Fibroblast of mammary gland (primary cell): ENCODE data around the gene PMP22.

Experiments used
- DNase-seq: peaks from one replicate; pipeline ENCODE4 v3.0.0-alpha.2; 2010; ENCODE audit warnings: low read depth
- H3K4me3 ChIP-seq: 2 replicates; pipeline ENCODE4 v1.5.1; 2011; ENCODE audit warnings: low read depth, mild to moderate bottlenecking, low read length, moderate library complexity; ENCODE audit not compliant: control insufficient read depth
- CTCF ChIP-seq: conservative IDR thresholded peaks from 2 replicates; pipeline ENCODE4 v1.5.1; 2011; ENCODE audit warnings: low read depth, low read length, inconsistent platforms; ENCODE audit not compliant: control insufficient read depth, insufficient read depth

PMP22 gene

GRCh38 chr17:15237106-15237425 is 28.1 kb downstream of the PMP22 start:
- no peak for DNase-seq
- TF ChIP-seq CTCF = no peak
- no peak overlapping the region for H3K4me3 ChIP-seq

- DNase-seq = peak; percentile 47
- no peak for TF ChIP-seq CTCF
- H3K4me3 ChIP-seq = no peak overlapping the region
Measured at GRCh38 chr17:15236281-15237105, 28.6 kb downstream of the PMP22 start.

GRCh38 chr17:15233971-15234370 is 31.2 kb downstream of the PMP22 start:
- no peak overlapping the region for H3K4me3 ChIP-seq
- DNase-seq = no peak
- no peak for TF ChIP-seq CTCF

- peak; percentile 89 for DNase-seq
- peak; percentile 59 for TF ChIP-seq CTCF
- no peak overlapping the region for H3K4me3 ChIP-seq
Measured at GRCh38 chr17:15233022-15233805, 31.9 kb downstream of the PMP22 start.

GRCh38 chr17:15232517-15232915 is 32.6 kb downstream of the PMP22 start:
- no peak overlapping the region for H3K4me3 ChIP-seq
- TF ChIP-seq CTCF = no peak
- DNase-seq = peak; percentile 14

- no peak for DNase-seq
- no peak for TF ChIP-seq CTCF
- no peak overlapping the region for H3K4me3 ChIP-seq
Measured at GRCh38 chr17:15231851-15232516, 33.1 kb downstream of the PMP22 start.
